ENCODE data around the gene URB1. TPM values are rescaled to one million over a fixed set of nuclear protein-coding genes. Genes with fewer than 3 reads are reported as not detected.

Gene URB1
- total RNA-seq, 4 donors from 2014 or later: 23.3 to 37.4 (median 24.9) TPM

GRCh38 chr21:32381571-32381970 is 11.2 kb downstream of the URB1 start:
- H3K4me3 ChIP-seq (ENCODE audit: low read depth, poor library complexity, severe bottlenecking): no peak overlapping the region
- no peak for TF ChIP-seq CTCF (IDR thresholded peaks at IDR 0.05)
- no peak for TF ChIP-seq POLR2A (IDR thresholded peaks at IDR 0.05)
- DNase-seq (ENCODE audit: low spot score in 2 of 2): no peak
- intact Hi-C loops (cut with DNase I; ENCODE audit: low total_unique reads): loop anchor here (10.0 kb wide), 1 partner anchor 213 kb away; no protein-coding TSS in a partner anchor
- 83 to 86% methylated on average over 6 of the region's 6 CpGs for WGBS, 2 donors

- no peak for TF ChIP-seq POLR2A (IDR thresholded peaks at IDR 0.05)
- TF ChIP-seq CTCF (IDR thresholded peaks at IDR 0.05): no peak
- 78 to 80% methylated on average over 4 of the region's 4 CpGs for WGBS, 2 donors
- DNase-seq (ENCODE audit: low spot score in 2 of 2): no peak
Observed at GRCh38 chr21:32380940-32381339, 11.9 kb downstream of the URB1 start.

GRCh38 chr21:32378956-32379355 is 13.9 kb downstream of the URB1 start:
- DNase-seq (ENCODE audit: low spot score in 2 of 2): no peak

More at GRCh38 chr21:32380940-32381339, 11.9 kb downstream of the URB1 start:
- intact Hi-C loops (cut with DNase I; ENCODE audit: low total_unique reads): loop anchor here (10.0 kb wide), 1 partner anchor 214 kb away; no protein-coding TSS in a partner anchor
- no peak overlapping the region for H3K4me3 ChIP-seq (ENCODE audit: low read depth, poor library complexity, severe bottlenecking)

GRCh38 chr21:32377991-32378390 is 14.8 kb downstream of the URB1 start:
- intact Hi-C loops (cut with DNase I; ENCODE audit: low total_unique reads): no loop called here
- DNase-seq (ENCODE audit: low spot score in 2 of 2): no peak
- no peak for TF ChIP-seq CTCF (IDR thresholded peaks at IDR 0.05)
- TF ChIP-seq POLR2A (IDR thresholded peaks at IDR 0.05): no peak

More at GRCh38 chr21:32378956-32379355, 13.9 kb downstream of the URB1 start:
- H3K4me3 ChIP-seq (ENCODE audit: low read depth, poor library complexity, severe bottlenecking): no peak overlapping the region
- intact Hi-C loops (cut with DNase I; ENCODE audit: low total_unique reads): no loop called here
- TF ChIP-seq CTCF (IDR thresholded peaks at IDR 0.05): no peak
- no peak for TF ChIP-seq POLR2A (IDR thresholded peaks at IDR 0.05)
- WGBS, 2 donors: 67% methylated on average over 5 of the region's 5 CpGs

GRCh38 chr21:32377506-32377905 is 15.3 kb downstream of the URB1 start:
- intact Hi-C loops (cut with DNase I; ENCODE audit: low total_unique reads): no loop called here

More at GRCh38 chr21:32377991-32378390, 14.8 kb downstream of the URB1 start:
- 74 to 85% methylated on average over 7 of the region's 7 CpGs for WGBS, 2 donors
- H3K4me3 ChIP-seq (ENCODE audit: low read depth, poor library complexity, severe bottlenecking): no peak overlapping the region

More at GRCh38 chr21:32377506-32377905, 15.3 kb downstream of the URB1 start:
- 90% methylated on average over 8 of the region's 8 CpGs for WGBS, 2 donors
- no peak for DNase-seq (ENCODE audit: low spot score in 2 of 2)
- H3K4me3 ChIP-seq (ENCODE audit: low read depth, poor library complexity, severe bottlenecking): no peak overlapping the region
- TF ChIP-seq POLR2A (IDR thresholded peaks at IDR 0.05): no peak
- TF ChIP-seq CTCF (IDR thresholded peaks at IDR 0.05): no peak

Data from lower leg skin (tissue), 4 donors.